ENCODE results near the gene ADARB2. TPM values are rescaled to one million over a fixed set of nuclear protein-coding genes. Genes with fewer than 3 reads are reported as not detected.

The ADARB2 gene
- total and polyA plus RNA-seq, 10 of the 15 experiments (the other 5 are each of a cell fraction or from before 2014, with no cell fraction given) = 0.02 to 4.1 (median 0.76) TPM

- TF ChIP-seq ZBTB40 (IDR thresholded peaks at IDR 0.05; ENCODE audit: borderline replicate concordance) = no peak
Measured at GRCh38 chr10:1632596-1632995, 104.7 kb downstream of the ADARB2 start (continued).

GRCh38 chr10:1632141-1632540 is 105.2 kb downstream of the ADARB2 start:
- Histone ChIP-seq H3K79me2 (ENCODE audit: control insufficient read depth, insufficient read depth, low read length) (no peaks in the 10 kb centered on the region), H3K27ac (ENCODE audit: control insufficient read depth, insufficient read depth) (no peak overlapping the region), H3K27me3 (replicated peaks in 1 of 2; ENCODE audit: control insufficient read depth in 2 of 2, insufficient read depth in 2 of 2, low read length in 1 of 2) (no peaks in the 10 kb centered on the region; a peak in 1 of 4 replicates), H3K9ac (ENCODE audit: control insufficient read depth, insufficient read depth, low read length) (no peak overlapping the region), H3K4me3 (no peak overlapping the region), H2AFZ (ENCODE audit: control insufficient read depth, low read depth, low read length) (no peak overlapping the region), H3K4me2 (ENCODE audit: control insufficient read depth, insufficient read depth) (no peak overlapping the region), H3K36me3 (ENCODE audit: control insufficient read depth in 2 of 2, insufficient read depth in 2 of 2, low read length in 1 of 2) (no peaks in the 10 kb centered on the region), H3K4me1 (ENCODE audit: control insufficient read depth, insufficient read depth, low read length) (no peaks in the 10 kb centered on the region), H3K9me3 (replicated peaks; ENCODE audit: control insufficient read depth, insufficient read depth, low read length) (no peaks in the 10 kb centered on the region), H4K20me1 (ENCODE audit: control insufficient read depth, insufficient read depth) (no peaks in the 10 kb centered on the region)
- intact Hi-C loops (cut with micrococcal nuclease; ENCODE audit: unreplicated experiment) = no loop called here
- RAD21 ChIA-PET (ENCODE audit: unreplicated experiment) = no interaction called here
- CTCF ChIA-PET = interaction anchor here (1.1 kb wide), 1 partner anchor 8 kb away, joined by 3 read pairs; no protein-coding TSS in a partner anchor
- in situ Hi-C loops (cut with MboI) = no loop called here
- TF ChIP-seq HSF1 (IDR thresholded peaks at IDR 0.05; ENCODE audit: low read depth, low read length) = no peak
- TF ChIP-seq POLR2AphosphoS2 (IDR thresholded peaks at IDR 0.05; ENCODE audit: low read depth, low read length) = no peak
- TF ChIP-seq CHD4 (IDR thresholded peaks at IDR 0.05) = no peak
- TF ChIP-seq NR2C2 (IDR thresholded peaks at IDR 0.05; ENCODE audit: borderline replicate concordance, control insufficient read depth, insufficient read length, low read depth) = peak; percentile 32
- peak; percentile 69 for TF ChIP-seq BCL3 (IDR thresholded peaks at IDR 0.05; ENCODE audit: borderline replicate concordance, insufficient read depth, low read depth, low read length, poor library complexity, severe bottlenecking)
- TF ChIP-seq TCF3 (IDR thresholded peaks at IDR 0.05; ENCODE audit: borderline replicate concordance, insufficient read depth, low read depth, low read length) = 0 out of 2 replicates have a peak, but pooled peaks have one; percentile 10
- peak; percentile 28 for TF ChIP-seq PBX3 (IDR thresholded peaks at IDR 0.05; ENCODE audit: insufficient replicate concordance, low read depth, low read length)
- BruUV-seq (replicated peaks) = no TSS peak
- no peak for ATAC-seq
- POLR2A ChIA-PET = no interaction called here
- FAIRE-seq = no peak
- WGBS (ENCODE audit: insufficient coverage, insufficient replicate concordance, low lambda C conversion rate, missing lambda C conversion rate) = 45% methylated on average over 3 of the region's 3 CpGs
- no peak for DNase-seq (ENCODE audit: low read depth, low spot score)
- SMC1A ChIA-PET (ENCODE audit: uncharacterized antibody, unreplicated experiment) = no interaction called here

Measured in GM12878 (cell line).